KMS-11 (cell line): ENCODE measurements around the gene CLIP2.
"Not testable (repeated sequence)": the region's sequence is repeated elsewhere in the genome, so short reads cannot be mapped to it uniquely, and the experiment has no call there.

Source experiments
- H2AFZ ChIP-seq: fragments of 200-600 bp; sonication (generic); 2 replicates; pipeline ENCODE4 v1.6.1; 2016; ENCODE audit warnings: antibody characterized with exemption, mixed run types, low read depth
- H3K27ac ChIP-seq: fragments of 200-600 bp; sonication (generic); 2 replicates; pipeline ENCODE4 v1.6.1; 2016; ENCODE audit warnings: mild to moderate bottlenecking, mixed run types
- H3K27me3 ChIP-seq: fragments of 200-600 bp; sonication (generic); 2 replicates; pipeline ENCODE4 v1.6.1; 2017; ENCODE audit warnings: mild to moderate bottlenecking, low read depth, mixed run types, moderate library complexity; ENCODE audit not compliant: insufficient read depth
- H3K36me3 ChIP-seq: fragments of 200-600 bp; sonication (generic); 2 replicates; pipeline ENCODE4 v1.6.1; 2017; ENCODE audit warnings: mild to moderate bottlenecking, mixed run types; ENCODE audit not compliant: insufficient read depth
- H3K4me1 ChIP-seq: fragments of 200-600 bp; sonication (generic); 2 replicates; pipeline ENCODE4 v1.6.1; 2016; ENCODE audit warnings: mild to moderate bottlenecking, low read depth, mixed run types; ENCODE audit not compliant: poor library complexity, severe bottlenecking
- H3K4me2 ChIP-seq: fragments of 200-600 bp; sonication (generic); 2 replicates; pipeline ENCODE4 v1.7.0; 2016; ENCODE audit warnings: mild to moderate bottlenecking, mixed run types
- H3K4me3 ChIP-seq: fragments of 200-600 bp; sonication (generic); IDR thresholded peaks from 2 replicates; pipeline ENCODE4 v1.6.1; 2017; ENCODE audit warnings: low read depth, low read length, mixed read lengths; ENCODE audit not compliant: insufficient read depth
- H3K79me2 ChIP-seq: fragments of 200-600 bp; sonication (generic); 2 replicates; pipeline ENCODE4 v1.6.1; 2016; ENCODE audit warnings: low read depth, mixed run types; ENCODE audit not compliant: insufficient read depth
- H3K9ac ChIP-seq: fragments of 200-600 bp; sonication (generic); 2 replicates; pipeline ENCODE4 v1.6.1; 2016; ENCODE audit warnings: mild to moderate bottlenecking, mixed run types
- H4K20me1 ChIP-seq: fragments of 200-600 bp; sonication (generic); 2 replicates; pipeline ENCODE4 v1.6.1; 2016; ENCODE audit warnings: mild to moderate bottlenecking, mixed run types; ENCODE audit not compliant: insufficient read depth
- TF ChIP-seq, protein P1 (sequence below): fragments of 200-600 bp; sonication (generic); conservative IDR thresholded peaks from 2 replicates; pipeline ENCODE4 v1.6.1; 2017; ENCODE audit warnings: low read depth, mild to moderate bottlenecking, antibody characterized with exemption, low read length, moderate library complexity, mixed read lengths

The CLIP2 gene

DNA sequence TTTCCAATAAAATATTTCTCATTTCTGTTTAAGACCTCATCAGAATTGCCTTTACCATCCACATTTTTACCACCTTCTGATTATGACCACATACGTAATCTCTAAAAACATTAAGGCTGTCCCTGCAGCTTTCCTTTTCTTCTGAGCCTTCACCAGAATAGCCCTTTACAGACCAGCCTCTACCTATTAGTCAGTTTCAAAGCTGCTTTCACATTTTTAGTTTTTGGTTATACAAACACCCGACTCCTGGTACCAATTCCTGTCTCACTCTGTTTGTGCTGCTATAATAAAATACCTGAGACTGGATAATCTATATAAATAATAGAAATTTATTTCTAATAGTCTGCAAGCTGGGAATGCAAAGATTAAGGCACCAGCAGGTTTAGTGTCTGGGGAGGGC lies 149.1 kb downstream of the CLIP2 start:
- Histone ChIP-seq H3K27me3 (no peaks in the 10 kb centered on the region), H3K27ac (no peak overlapping the region), H3K4me3 (no peak overlapping the region), H3K4me1 (no peaks in the 10 kb centered on the region), H3K36me3 (no peaks in the 10 kb centered on the region), H3K79me2 (no peaks in the 10 kb centered on the region), H3K4me2 (no peak overlapping the region), H3K9ac (no peak overlapping the region), H2AFZ (no peak overlapping the region), H4K20me1 (no peaks in the 10 kb centered on the region)
- TF ChIP-seq, protein P1, sequence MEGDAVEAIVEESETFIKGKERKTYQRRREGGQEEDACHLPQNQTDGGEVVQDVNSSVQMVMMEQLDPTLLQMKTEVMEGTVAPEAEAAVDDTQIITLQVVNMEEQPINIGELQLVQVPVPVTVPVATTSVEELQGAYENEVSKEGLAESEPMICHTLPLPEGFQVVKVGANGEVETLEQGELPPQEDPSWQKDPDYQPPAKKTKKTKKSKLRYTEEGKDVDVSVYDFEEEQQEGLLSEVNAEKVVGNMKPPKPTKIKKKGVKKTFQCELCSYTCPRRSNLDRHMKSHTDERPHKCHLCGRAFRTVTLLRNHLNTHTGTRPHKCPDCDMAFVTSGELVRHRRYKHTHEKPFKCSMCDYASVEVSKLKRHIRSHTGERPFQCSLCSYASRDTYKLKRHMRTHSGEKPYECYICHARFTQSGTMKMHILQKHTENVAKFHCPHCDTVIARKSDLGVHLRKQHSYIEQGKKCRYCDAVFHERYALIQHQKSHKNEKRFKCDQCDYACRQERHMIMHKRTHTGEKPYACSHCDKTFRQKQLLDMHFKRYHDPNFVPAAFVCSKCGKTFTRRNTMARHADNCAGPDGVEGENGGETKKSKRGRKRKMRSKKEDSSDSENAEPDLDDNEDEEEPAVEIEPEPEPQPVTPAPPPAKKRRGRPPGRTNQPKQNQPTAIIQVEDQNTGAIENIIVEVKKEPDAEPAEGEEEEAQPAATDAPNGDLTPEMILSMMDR: no peak

DNA sequence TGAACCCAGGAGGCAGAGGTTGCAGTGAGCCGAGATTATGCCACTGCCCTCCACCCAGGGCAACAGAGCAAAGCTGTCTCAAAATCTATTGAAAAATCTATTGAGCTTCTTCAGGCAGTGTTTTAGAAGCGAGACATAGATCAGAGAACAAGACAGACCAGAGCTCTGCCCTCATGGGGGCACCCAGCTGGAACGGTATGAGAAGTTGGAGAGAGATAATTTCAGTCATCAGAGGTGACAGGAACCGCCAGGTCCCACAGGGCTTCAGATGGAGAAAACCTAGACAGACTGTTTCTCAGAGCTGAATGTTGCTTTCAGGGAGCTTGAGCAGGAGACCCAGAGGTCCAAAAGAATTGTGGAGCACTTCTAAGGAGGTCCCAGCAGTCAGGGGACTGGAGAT lies 150.3 kb downstream of the CLIP2 start:
- Histone ChIP-seq H3K36me3 (no peaks in the 10 kb centered on the region), H3K4me3 (no peak overlapping the region), H3K27me3 (no peaks in the 10 kb centered on the region), H3K79me2 (no peaks in the 10 kb centered on the region), H3K9ac (no peak overlapping the region), H3K27ac (no peak overlapping the region), H2AFZ (no peak overlapping the region), H3K4me2 (no peak overlapping the region), H3K4me1 (no peaks in the 10 kb centered on the region), H4K20me1 (no peaks in the 10 kb centered on the region)
- TF ChIP-seq, protein P1: no peak

DNA sequence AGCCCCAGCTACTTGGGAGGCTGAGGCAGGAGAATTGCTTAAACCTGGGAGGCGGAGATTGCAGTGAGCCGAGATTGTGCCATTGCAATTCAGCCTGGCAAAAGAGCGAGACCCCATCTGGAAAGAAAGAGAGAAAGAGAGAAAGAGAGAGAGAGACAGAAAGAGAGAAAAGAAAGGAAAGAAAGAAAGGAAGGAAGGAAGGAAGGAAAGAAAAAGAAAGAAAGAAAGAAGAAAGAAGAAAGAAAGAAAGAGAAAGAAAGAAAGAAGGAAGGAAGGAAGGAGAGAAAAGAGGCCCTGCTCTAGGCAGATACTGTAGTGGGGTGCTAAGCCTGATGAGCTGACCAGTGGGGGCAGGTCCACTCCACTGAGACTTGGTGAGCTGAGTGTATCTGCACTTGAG lies 150.9 kb downstream of the CLIP2 start:
- not testable (repeated sequence) for H2AFZ ChIP-seq

DNA sequence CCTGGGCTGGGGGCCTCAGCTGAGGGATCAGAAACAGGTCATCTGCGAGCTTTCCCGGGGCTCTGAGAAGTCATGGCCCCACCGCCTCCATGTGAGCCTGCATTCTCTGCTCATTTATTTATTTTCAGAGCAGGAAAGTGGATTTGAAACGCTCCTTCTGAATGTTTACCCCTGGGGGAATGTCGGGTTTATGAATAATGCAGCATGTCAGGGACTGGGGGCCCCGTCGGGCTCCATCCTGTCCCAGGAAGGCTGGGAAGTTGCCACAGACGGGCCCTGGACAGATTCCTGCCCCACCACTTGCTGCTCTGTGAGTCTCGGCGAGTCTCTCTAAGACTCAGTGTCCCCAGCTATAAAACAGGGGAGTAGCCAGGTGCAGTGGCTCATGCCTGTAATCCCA lies 152.6 kb downstream of the CLIP2 start:
- no peak overlapping the region for H2AFZ ChIP-seq

More for the DNA sequence above, 150.9 kb downstream of the CLIP2 start:
- not testable (repeated sequence) for H3K79me2 ChIP-seq, H4K20me1 ChIP-seq, H3K4me3 ChIP-seq, H3K36me3 ChIP-seq, H3K4me1 ChIP-seq, H3K4me2 ChIP-seq, H3K27ac ChIP-seq, H3K9ac ChIP-seq, H3K27me3 ChIP-seq

DNA sequence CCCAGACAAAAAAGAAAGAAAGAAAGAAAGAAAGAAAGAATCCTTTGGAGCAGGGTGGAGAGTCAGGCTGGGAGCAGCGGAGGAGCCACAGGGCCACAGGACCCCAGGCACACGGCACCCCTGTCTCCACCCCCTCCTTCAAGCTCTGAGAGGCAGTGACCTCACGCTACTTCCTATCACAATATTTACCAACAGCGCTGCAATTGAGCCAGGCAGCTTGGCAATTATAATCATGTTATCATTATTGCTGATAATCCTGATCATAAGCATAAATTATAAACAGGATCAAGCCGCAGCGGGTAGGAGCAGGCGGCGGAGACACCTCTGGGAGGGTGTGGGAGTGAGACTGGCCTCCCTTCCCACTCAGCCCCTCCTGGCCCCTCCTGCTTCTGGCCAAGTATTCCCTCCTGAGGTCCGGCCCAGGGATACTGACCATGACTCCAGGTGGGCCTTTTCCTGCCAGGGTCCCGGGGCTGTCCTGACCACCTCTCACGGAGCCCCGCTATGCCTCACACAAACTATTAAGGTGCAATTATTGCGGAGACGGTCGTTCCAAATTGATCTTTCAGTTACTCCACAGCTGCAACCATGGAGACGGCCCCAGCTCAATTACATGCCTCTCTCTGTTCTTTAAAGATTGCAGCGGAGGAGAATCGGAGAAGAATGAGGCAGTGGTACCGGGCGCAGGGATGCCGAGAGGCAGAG lies 154.5 kb downstream of the CLIP2 start:
- Histone ChIP-seq H3K4me2 (no peak overlapping the region), H3K79me2 (no peaks in the 10 kb centered on the region), H4K20me1 (no peaks in the 10 kb centered on the region), H2AFZ (no peak overlapping the region), H3K27ac (no peak overlapping the region), H3K9ac (no peak overlapping the region), H3K36me3 (no peaks in the 10 kb centered on the region), H3K4me3 (no peak overlapping the region), H3K4me1 (no peaks in the 10 kb centered on the region), H3K27me3 (no peaks in the 10 kb centered on the region)
- TF ChIP-seq, protein P1: no peak

More for the DNA sequence above, 152.6 kb downstream of the CLIP2 start:
- Histone ChIP-seq H3K4me1 (no peaks in the 10 kb centered on the region), H3K4me3 (no peak overlapping the region), H4K20me1 (no peaks in the 10 kb centered on the region), H3K9ac (no peak overlapping the region), H3K27me3 (no peaks in the 10 kb centered on the region), H3K4me2 (no peak overlapping the region), H3K27ac (no peak overlapping the region), H3K36me3 (no peaks in the 10 kb centered on the region), H3K79me2 (no peaks in the 10 kb centered on the region)
- TF ChIP-seq, protein P1: no peak
